SU-DHL-6 (cell line): ENCODE measurements around the gene ZNF800.

Experiments used
- CTCF ChIP-seq: fragments of 200-600 bp; sonication (generic); IDR thresholded peaks from one replicate; pipeline ENCODE4 v1.5.1; 2017; ENCODE audit warnings: antibody characterized with exemption, mild to moderate bottlenecking, low read length, moderate library complexity; ENCODE audit not compliant: insufficient read depth, poor library complexity, severe bottlenecking
- EZH2phosphoT487 ChIP-seq: fragments of 200-600 bp; sonication (generic), shearing (Covaris generic); conservative IDR thresholded peaks from 2 replicates; pipeline ENCODE4 v1.6.1; 2018; ENCODE audit warnings: mild to moderate bottlenecking, antibody characterized with exemption, low read length, moderate library complexity, mixed read lengths

GRCh38 chr7:127342596-127342995 lies 49.9 kb downstream of the ZNF800 start:
- TF ChIP-seq CTCF = no peak
- no peak for TF ChIP-seq EZH2phosphoT487
